HepG2 (cell line): ENCODE results near the gene TANGO2. TPM values are rescaled to one million over a fixed set of nuclear protein-coding genes. Genes with fewer than 3 reads are reported as not detected.

Experiments used
- ATAC-seq: fragments of 200-7000 bp; cut with Tn5 transposase; 3 replicates; pipeline ENCODE4 v1.9.1; 2020; ENCODE audit warnings: mild to moderate bottlenecking, moderate library complexity
- BruUV-seq: library from RNA; stranded (reverse); fragments of 400-500 nt; replicated peaks from 2 replicates; lab custom pipeline; 2021; lab: Mats Ljungman, UMichigan
- CTCF ChIA-PET: fragments of 300-600 bp; formaldehyde crosslinking; extraction: SDS; loops from one replicate; lab custom pipeline; 2021; ENCODE audit warnings: low total read pairs, inconsistent platforms, low intra/inter-chr PET ratio; lab: Yijun Ruan, JAX
- POLR2A ChIA-PET: fragments of 350-600 bp; sonication (Branson Sonifier 250); formaldehyde crosslinking; loops from one replicate; lab custom pipeline; 2020; ENCODE audit warnings: antibody characterized with exemption, inconsistent platforms; lab: Yijun Ruan, JAX
- DNase-seq: peaks from one replicate; pipeline ENCODE4 v3.0.0-alpha.2; 2015; ENCODE audit warnings: low spot score
- FAIRE-seq: peaks from 3 replicates; lab custom pipeline; 2011; peaks lifted over from hg19 to GRCh38; lab: Jason Lieb, UNC
- H2AFZ ChIP-seq: one replicate; pipeline ENCODE4 v1.6.1; 2011; ENCODE audit warnings: low read length, inconsistent platforms
- H3K27ac ChIP-seq: fragments of 300-600 bp; 3 replicates; pipeline ENCODE4 v1.8.0; 2011; ENCODE audit warnings: mixed run types, mild to moderate bottlenecking, mixed read lengths, low read length, inconsistent platforms; ENCODE audit not compliant: insufficient read depth; ENCODE audit errors: extremely low read length
- H3K27me3 ChIP-seq, 2 experiments: fragments of 200-600 bp in 1 of 2; 2 replicates in 1 of 2; 3 replicates in 1 of 2; pipeline versions ENCODE4 v1.6.0 to v1.8.0; 2011; ENCODE audit warnings: low read length in 2 of 2, mild to moderate bottlenecking in 2 of 2, moderate library complexity in 2 of 2, inconsistent platforms in 1 of 2; ENCODE audit not compliant: insufficient read depth in 2 of 2, control insufficient read depth in 1 of 2
- H3K36me3 ChIP-seq, 2 experiments: fragments of 200-600 bp in 1 of 2; replicated peaks in 1 of 2; 2 replicates in 1 of 2; 3 replicates in 1 of 2; pipeline versions ENCODE4 v1.5.1 to v1.8.0; 2011; ENCODE audit warnings: low read length in 2 of 2, inconsistent platforms in 1 of 2; ENCODE audit not compliant: insufficient read depth in 2 of 2, control insufficient read depth in 1 of 2
- H3K4me1 ChIP-seq: 2 replicates; pipeline ENCODE4 v1.5.1; 2012; ENCODE audit warnings: low read length, inconsistent platforms; ENCODE audit not compliant: insufficient read depth
- H3K4me2 ChIP-seq: 2 replicates; pipeline ENCODE4 v1.6.0; 2011; ENCODE audit warnings: low read depth, low read length, inconsistent platforms
- H3K4me3 ChIP-seq, 3 experiments: fragments of 200-600 bp in 1 of 3; sonication (generic), shearing (Covaris generic) in 1 of 3; replicated peaks in 1 of 3; 2 replicates each; pipeline ENCODE4 v1.5.1; 2011 to 2016; ENCODE audit warnings: low read length in 3 of 3, inconsistent platforms in 2 of 3, low read depth in 2 of 3, mild to moderate bottlenecking in 2 of 3, control low read depth in 1 of 3, mixed read lengths in 1 of 3; ENCODE audit not compliant: insufficient read depth in 1 of 3
- H3K79me2 ChIP-seq: one replicate; pipeline ENCODE4 v1.6.1; 2011; ENCODE audit warnings: low read length, inconsistent platforms; ENCODE audit not compliant: insufficient read depth
- H3K9ac ChIP-seq: 2 replicates; pipeline ENCODE4 v1.6.0; 2011; ENCODE audit warnings: mild to moderate bottlenecking, low read depth, low read length, inconsistent platforms; ENCODE audit not compliant: insufficient read depth
- H3K9me3 ChIP-seq: 2 replicates; pipeline ENCODE4 v1.5.1; 2012; ENCODE audit warnings: mild to moderate bottlenecking, low read length
- H4K20me1 ChIP-seq: 2 replicates; pipeline ENCODE4 v1.6.0; 2011; ENCODE audit warnings: inconsistent platforms, mild to moderate bottlenecking, low read length, moderate library complexity; ENCODE audit not compliant: insufficient read depth
- ARNTL ChIP-seq: sonication (generic); formaldehyde crosslinking; IDR thresholded peaks from 2 replicates; pipeline ENCODE4 v1.4.0; 2020; ENCODE audit warnings: mild to moderate bottlenecking, missing genetic modification reagents
- ELF3 ChIP-seq: IDR thresholded peaks from 2 replicates; pipeline ENCODE4 v1.6.1; 2016; ENCODE audit warnings: missing genetic modification reagents, missing compliant biosample characterization
- MAFF ChIP-seq: IDR thresholded peaks from 2 replicates; pipeline ENCODE4 v1.6.1; 2011; ENCODE audit warnings: low read depth, low read length, improper control_type of control experiment
- NR1H2 ChIP-seq: sonication (generic); formaldehyde crosslinking; IDR thresholded peaks from 2 replicates; pipeline ENCODE4 v1.8.1; 2022; ENCODE audit warnings: low read depth, missing genetic modification reagents, borderline replicate concordance
- SCMH1 ChIP-seq: sonication (generic); formaldehyde crosslinking; IDR thresholded peaks from 2 replicates; pipeline ENCODE4 v1.9.0; 2021; ENCODE audit warnings: missing genetic modification reagents, mild to moderate bottlenecking, borderline replicate concordance
- TEAD2 ChIP-seq: sonication (generic); formaldehyde crosslinking; IDR thresholded peaks from 2 replicates; pipeline ENCODE4 v1.9.0; 2021; ENCODE audit warnings: missing genetic modification reagents
- ZFYVE20 ChIP-seq: sonication (generic); formaldehyde crosslinking; IDR thresholded peaks from 2 replicates; pipeline ENCODE4 v1.8.0; 2023; ENCODE audit warnings: low read depth, mild to moderate bottlenecking, moderate library complexity, missing genetic modification reagents, borderline replicate concordance
- WGBS: methylation state at CpG from one replicate; pipeline ENCODE4 v1.1.6; 2017; ENCODE audit warnings: low lambda C conversion rate; 5-methylcytosine and 5-hydroxymethylcytosine counted together
- in situ Hi-C: cut with HindIII; loops from 2 replicates; pipeline ENCODE4 v1.10.0; 2017; ENCODE audit warnings: low pct_unique_long_range_greater_than_20kb; ENCODE audit not compliant: extremely low pct_ligation_motif_present
- intact Hi-C: fragments of 100-400 bp; cut with micrococcal nuclease; formaldehyde crosslinking; loops from one replicate; pipeline ENCODE4 v1.10.0; 2022; ENCODE audit not compliant: unreplicated experiment
- polyA plus RNA-seq, 8 experiments: library from polyadenylated mRNA; depleted of rRNA in 3 of 8; stranded (reverse) in 7 of 8; unstranded in 1 of 8; fragments of >200 nt; fragmentation: Illumina TruSeq in 4 of 8; extraction: Trizol in 4 of 8; gene quantifications; 2 replicates each; pipeline versions ENCODE4 v1.2.1 to v1.2.3, GENCODE V29; 2011 to 2016; ENCODE audit warnings: low read depth in 4 of 8, missing spikeins in 1 of 8, mixed read lengths in 1 of 8; ENCODE audit not compliant: insufficient read depth in 1 of 8
- total RNA-seq, 5 experiments: library from RNA; depleted of rRNA; stranded (reverse); fragments of >200 nt; fragmentation: Illumina TruSeq; extraction: Trizol; gene quantifications; 2 replicates each; pipeline ENCODE4 v1.2.3, GENCODE V29; 2016; ENCODE audit warnings: low read depth in 1 of 5

The TANGO2 gene
- total and polyA plus RNA-seq, 2 of the 13 experiments (the other 11 are each of a cell fraction or from before 2014, with no cell fraction given): 12.9 to 14.8 TPM

DNA sequence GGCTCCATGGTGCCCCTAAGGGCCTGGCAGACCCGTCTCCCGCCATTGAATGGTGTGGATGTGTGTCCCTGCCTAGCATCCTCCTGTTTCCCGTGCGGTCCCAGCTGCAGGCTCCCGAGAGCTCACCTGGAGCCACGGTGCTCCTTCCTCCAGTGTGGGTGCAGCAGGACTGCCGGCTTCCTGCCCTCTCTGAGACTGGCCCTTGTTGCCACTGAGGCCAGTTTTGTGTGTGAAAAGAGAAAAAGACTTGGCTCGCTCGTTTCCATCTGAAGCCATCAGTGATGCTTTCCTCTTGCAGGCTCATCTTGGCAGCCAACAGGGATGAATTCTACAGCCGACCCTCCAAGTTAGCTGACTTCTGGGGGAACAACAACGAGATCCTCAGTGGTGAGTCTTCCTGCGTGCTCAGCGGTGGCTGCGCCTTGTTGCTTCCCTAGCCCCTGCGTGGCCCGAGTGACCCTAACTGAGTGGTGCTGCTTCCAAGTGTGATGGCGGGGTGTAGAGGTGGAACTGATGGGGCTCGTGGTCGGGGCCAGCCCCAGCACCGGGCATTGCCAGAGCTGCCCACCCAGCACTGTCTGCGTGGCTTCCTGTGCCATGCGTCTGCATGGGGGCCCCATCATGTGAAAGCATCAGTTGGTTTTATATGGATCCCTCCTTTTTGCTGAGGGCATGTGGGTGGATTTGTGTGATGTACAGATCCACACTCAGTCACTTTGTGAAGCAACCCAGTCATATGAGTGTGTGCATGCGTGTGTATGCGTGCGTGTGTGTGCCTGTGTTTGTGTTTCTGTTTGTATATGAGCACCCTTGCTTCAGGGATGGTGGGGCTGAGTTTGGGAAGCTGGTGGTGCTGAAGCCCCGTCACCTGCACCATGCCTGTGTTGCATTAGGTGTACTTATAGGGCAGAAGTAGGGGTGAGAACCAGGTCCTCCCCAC is 22.4 kb downstream of the TANGO2 start (continued):
- no peak for TF ChIP-seq TEAD2 (CRISPR knock-in tag)

DNA sequence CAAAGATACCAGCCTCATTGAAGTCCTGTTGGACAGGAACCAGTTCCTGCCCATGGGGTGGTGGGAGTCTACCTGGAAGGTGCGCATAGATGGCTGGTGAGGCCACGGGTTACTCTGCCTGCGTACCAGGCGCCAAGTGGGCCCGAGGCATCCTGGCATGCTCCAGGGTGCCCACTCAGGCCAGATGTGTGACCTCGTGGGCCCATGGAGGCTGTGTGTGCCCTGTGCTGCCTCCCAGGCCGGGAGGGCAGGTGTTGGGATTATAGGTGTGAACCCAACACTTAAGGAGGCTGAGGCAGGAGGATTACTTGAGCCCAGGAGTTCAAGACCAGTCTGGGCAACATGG is 23.1 kb downstream of the TANGO2 start:
- no peak overlapping the region for H3K4me3 ChIP-seq
- FAIRE-seq: no peak
- H3K9ac ChIP-seq: no peak overlapping the region
- BruUV-seq: no TSS peak
- H3K79me2 ChIP-seq: no peaks in the 10 kb centered on the region
- no peaks in the 10 kb centered on the region for H3K27me3 ChIP-seq
- CTCF ChIA-PET: no interaction called here
- no peak for DNase-seq
- no peak overlapping the region for H2AFZ ChIP-seq
- intact Hi-C loops (no loop called here), in situ Hi-C loops (no loop called here)
- no peaks in the 10 kb centered on the region for H3K4me1 ChIP-seq
- ATAC-seq: no peak
- TF ChIP-seq ARNTL (CRISPR knock-in tag): no peak
- no peak for TF ChIP-seq NR1H2 (CRISPR knock-in tag)
- no peak for TF ChIP-seq SCMH1
- no peak for TF ChIP-seq ZFYVE20 (CRISPR knock-in tag)
- no peak for TF ChIP-seq ELF3 (CRISPR knock-in tag)
- no peak for TF ChIP-seq MAFF
- WGBS: 82% methylated on average over 1 of the region's 7 CpGs
- no peak overlapping the region for H3K4me2 ChIP-seq
- no peaks in the 10 kb centered on the region for H4K20me1 ChIP-seq
- H3K27ac ChIP-seq: no peak overlapping the region
- POLR2A ChIA-PET: no interaction called here
- H3K9me3 ChIP-seq: no peaks in the 10 kb centered on the region
- H3K36me3 ChIP-seq: peaks cover 0 to 22% of the 10 kb centered on the region in 2 experiments; a peak in 3 of 5 replicates
